ENCODE data around the gene TRPV5. TPM values are rescaled to one million over a fixed set of nuclear protein-coding genes. Genes with fewer than 3 reads are reported as not detected.

TRPV5 gene
- not detected in 5 replicates for total RNA-seq (2022; extraction: Qiagen RNA extraction; ENCODE audit: low read depth)

DNA sequence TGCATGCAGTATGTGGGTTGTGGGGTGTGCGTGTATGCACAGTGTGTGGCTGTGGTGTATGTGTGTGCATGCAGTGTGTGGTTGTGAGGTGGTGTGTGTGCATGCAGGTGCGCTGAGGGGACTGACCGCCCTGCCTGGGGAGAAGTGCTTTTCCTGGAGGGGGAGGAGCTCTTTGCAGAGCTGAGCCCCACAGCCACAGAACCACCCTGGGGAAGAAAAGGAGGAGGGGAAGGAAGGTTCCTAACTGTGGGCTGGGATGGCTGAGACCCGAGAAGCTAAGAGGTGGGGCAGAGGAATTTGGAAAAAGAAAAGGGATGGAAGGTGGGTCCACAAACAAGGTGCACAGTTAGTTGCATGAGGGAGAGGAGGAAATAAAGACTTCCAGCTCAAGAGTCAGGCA lies at the start of gene TRPV5:
Gene TRPV5, minus strand, starts transcription at position 123 of the 400 bp plus-strand sequence. CDS start 287 bp downstream, outside the sequence.

DNA sequence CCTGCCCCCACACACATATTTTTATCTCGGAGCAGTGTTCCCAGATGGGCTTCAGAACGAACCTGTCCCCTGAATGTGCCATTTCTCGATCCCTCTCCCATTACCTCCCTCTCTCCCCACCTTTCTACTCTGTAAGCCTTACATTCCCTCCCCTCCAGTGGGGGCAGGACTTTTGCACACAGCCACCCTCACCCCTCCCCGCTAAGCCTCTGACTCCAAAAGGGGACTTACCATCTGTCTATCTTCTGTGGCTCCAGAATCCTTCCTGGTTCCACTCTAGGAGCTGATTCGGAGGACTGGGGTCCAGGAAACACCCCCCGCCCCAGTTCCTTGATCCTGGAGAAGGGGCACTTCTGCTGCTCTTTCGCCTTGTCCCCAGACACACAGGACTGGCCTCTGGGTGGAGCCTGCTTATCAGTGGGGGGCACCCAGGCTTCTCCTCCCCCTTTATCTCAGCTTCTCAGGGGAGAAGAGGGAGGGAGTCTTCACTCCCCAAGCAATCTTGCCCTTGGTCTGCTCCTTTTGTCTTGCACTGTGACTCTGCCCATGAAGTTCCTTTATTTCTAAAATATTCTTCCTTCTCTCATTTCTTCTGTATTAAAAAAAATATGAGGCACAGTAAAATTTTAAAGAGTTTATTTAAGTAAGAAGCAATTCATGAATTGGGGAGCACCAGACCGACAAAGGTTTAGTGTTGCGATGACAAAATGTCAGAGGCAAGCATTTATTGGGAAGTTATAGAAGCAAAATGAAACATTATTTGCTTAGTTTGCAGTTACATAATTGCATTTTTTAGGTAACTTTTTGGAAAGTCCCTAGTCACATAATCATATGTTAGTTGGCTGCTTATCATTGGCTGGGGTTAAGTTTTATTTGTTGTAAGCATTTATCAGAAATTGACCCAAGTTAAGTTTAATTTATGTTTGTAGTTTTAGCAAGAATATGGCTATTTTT lies 28.7 kb upstream of the TRPV5 start, which contains the start of gene KEL:
Gene KEL, minus strand, starts transcription at position 391 of the 954 bp plus-strand sequence. Its CDS starts 157 bp downstream, at position 234.

DNA sequence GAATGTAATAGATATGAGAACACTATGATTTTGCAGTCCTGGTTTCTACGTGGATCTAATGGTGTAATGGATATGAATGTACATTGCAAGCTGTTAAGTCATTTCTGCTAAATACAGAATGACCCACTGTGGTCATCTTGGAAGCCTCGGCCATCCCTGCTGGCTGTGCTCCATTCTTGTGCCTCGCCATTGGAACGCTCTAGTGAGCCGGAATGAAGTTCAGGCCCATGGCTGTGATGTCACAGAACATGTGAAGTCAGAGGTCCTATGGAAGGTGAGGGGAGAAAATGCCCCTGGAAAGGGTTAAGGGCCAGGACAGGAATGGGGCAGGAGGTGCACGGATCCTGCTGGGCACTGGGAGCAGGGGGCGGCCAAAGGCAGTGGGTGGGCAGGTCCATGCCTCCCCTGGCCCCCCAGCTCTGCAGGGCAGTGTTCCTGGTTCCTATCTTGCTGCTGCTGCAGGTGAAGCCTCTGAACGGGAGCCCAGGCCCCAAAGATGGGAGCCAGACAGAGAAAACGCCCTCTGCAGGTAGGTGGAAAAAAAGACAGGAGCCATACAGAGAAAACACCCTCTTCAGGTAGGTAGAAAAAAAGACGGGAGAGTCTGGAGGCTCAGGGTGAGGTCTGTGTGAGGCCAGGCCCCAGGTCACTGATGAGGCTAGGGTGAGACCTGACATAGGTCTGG lies 5.8 kb upstream of the TRPV5 start, which contains the start of gene LLCFC1:
Gene LLCFC1, plus strand, starts transcription at position 259 of the 685 bp plus-strand sequence. Its CDS starts 138 bp downstream, at position 397.

DNA sequence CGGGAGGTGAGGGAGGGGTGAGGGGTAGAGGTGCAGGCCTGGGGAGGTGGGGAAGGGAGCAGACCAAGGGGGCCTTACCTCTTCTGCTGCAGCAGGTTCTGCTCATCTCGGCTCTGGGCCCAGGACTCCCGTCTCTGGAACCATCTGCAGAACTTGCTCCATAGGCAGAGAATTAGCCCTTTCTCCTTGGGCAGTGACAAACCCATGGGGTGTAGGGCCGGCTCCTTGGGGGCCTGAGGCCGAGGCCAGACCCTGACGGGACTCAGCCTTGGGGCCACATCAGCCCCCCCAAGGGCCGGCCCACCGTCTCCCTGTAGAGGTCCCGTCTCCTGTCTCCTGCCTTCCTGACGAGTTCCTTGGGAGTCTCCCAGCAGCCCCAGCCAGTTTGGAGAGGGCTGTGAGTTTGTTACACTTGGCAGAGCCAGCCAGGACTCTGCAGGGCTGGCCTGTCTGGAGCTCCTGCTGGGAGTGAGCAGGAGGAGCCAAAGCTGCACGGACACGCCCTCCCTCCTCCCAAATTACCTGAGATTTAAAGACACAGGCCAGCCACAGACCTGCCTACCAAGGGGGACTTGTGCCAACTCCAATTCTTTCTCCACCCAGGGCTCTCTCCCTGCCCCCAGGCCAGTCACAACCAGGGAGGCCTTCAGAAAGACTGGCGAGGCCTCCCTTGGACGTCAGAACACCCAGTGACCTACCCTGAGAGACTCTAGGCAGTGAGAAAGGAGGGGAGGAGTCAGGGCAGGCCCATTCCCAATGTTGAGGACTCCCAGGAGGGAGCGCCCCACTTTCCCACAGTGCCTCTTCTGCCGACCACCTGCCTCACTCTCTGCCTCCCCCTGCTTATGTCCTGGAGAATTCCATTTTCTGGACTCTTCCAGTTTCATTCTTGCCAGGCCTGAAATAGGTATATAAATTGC lies 48.0 kb downstream of the TRPV5 start, which contains the start of gene TRPV6:
Gene TRPV6, minus strand, starts transcription at position 435 of the 920 bp plus-strand sequence.

Other genes starting within 250 kb of the TRPV5 start
- not detected in 5 replicates for gene PRSS1, start 184.3 kb downstream of the TRPV5 start, total RNA-seq (2022; extraction: Qiagen RNA extraction; ENCODE audit: low read depth)
- not detected in 5 replicates for gene PRSS2, start 162.8 kb downstream of the TRPV5 start, total RNA-seq (2022; extraction: Qiagen RNA extraction; ENCODE audit: low read depth)
- gene EPHB6, start 78.7 kb downstream of the TRPV5 start, total RNA-seq (2022; extraction: Qiagen RNA extraction; ENCODE audit: low read depth), result 0.26 to 0.83 TPM (median 0.79 TPM) in 5 replicates
- not detected in 5 replicates for gene TRPV6, start 48.0 kb downstream of the TRPV5 start, total RNA-seq (2022; extraction: Qiagen RNA extraction; ENCODE audit: low read depth)
- not detected in 5 replicates for gene LLCFC1, start 5.7 kb upstream of the TRPV5 start, total RNA-seq (2022; extraction: Qiagen RNA extraction; ENCODE audit: low read depth)
- gene KEL, start 28.6 kb upstream of the TRPV5 start, total RNA-seq (2022; extraction: Qiagen RNA extraction; ENCODE audit: low read depth), result not detected in 5 replicates
- not detected in 5 replicates for gene OR9A2, start 93.4 kb upstream of the TRPV5 start, total RNA-seq (2022; extraction: Qiagen RNA extraction; ENCODE audit: low read depth)
- not detected in 5 replicates for gene OR6V1, start 118.6 kb upstream of the TRPV5 start, total RNA-seq (2022; extraction: Qiagen RNA extraction; ENCODE audit: low read depth)
- not detected in 5 replicates for gene PIP, start 198.3 kb upstream of the TRPV5 start, total RNA-seq (2022; extraction: Qiagen RNA extraction; ENCODE audit: low read depth)
- gene TAS2R39, start 249.7 kb upstream of the TRPV5 start, total RNA-seq (2022; extraction: Qiagen RNA extraction; ENCODE audit: low read depth), result not detected in 5 replicates